RWPE2 (cell line): ENCODE measurements around the gene PAXIP1.

Experiments
- ATAC-seq: fragments of 200-7000 bp; cut with Tn5 transposase; 3 replicates; pipeline ENCODE4 v1.9.1; 2021; ENCODE audit warnings: low read depth
- DNase-seq: peaks from one replicate; pipeline ENCODE4 v3.0.0-alpha.2; 2020; ENCODE audit warnings: low spot score
- H3K27ac ChIP-seq: fragments of 450-650 bp; 2 replicates; pipeline ENCODE4 v1.5.1; 2017; ENCODE audit warnings: mild to moderate bottlenecking; ENCODE audit not compliant: poor library complexity, severe bottlenecking
- H3K27me3 ChIP-seq: fragments of 250-450 bp; sonication (Bioruptor Pico); 2 replicates; pipeline ENCODE4 v1.5.1; 2021; ENCODE audit warnings: mild to moderate bottlenecking, moderate library complexity; ENCODE audit not compliant: insufficient read depth, poor library complexity, severe bottlenecking
- H3K36me3 ChIP-seq: fragments of 250-450 bp; sonication (Bioruptor Pico); 2 replicates; pipeline ENCODE4 v1.5.1; 2020; ENCODE audit warnings: low read depth, mild to moderate bottlenecking, moderate library complexity
- H3K4me1 ChIP-seq: fragments of 250-450 bp; sonication (Bioruptor Pico); 2 replicates; pipeline ENCODE4 v1.5.1; 2021; ENCODE audit warnings: mild to moderate bottlenecking, moderate library complexity; ENCODE audit not compliant: insufficient read depth, poor library complexity, severe bottlenecking
- H3K4me3 ChIP-seq: fragments of 250-450 bp; sonication (Bioruptor Pico); 2 replicates; pipeline ENCODE4 v1.5.1; 2021; ENCODE audit warnings: mild to moderate bottlenecking, moderate library complexity; ENCODE audit not compliant: severe bottlenecking
- H3K9me3 ChIP-seq: fragments of 250-450 bp; sonication (Bioruptor Pico); 2 replicates; pipeline ENCODE4 v1.5.1; 2021; ENCODE audit warnings: mild to moderate bottlenecking, moderate library complexity; ENCODE audit not compliant: severe bottlenecking
- CTCF ChIP-seq: fragments of 450-650 bp; IDR thresholded peaks from one replicate; pipeline ENCODE4 v1.5.1; 2017; ENCODE audit warnings: mild to moderate bottlenecking, moderate library complexity; ENCODE audit not compliant: poor library complexity, severe bottlenecking

The PAXIP1 gene

GRCh38 chr7:154907651-154908620 lies 95.0 kb downstream of the PAXIP1 start:
- DNase-seq = no peak
- no peak for TF ChIP-seq CTCF
- Histone ChIP-seq H3K36me3 (no peaks in the 10 kb centered on the region), H3K27me3 (no peaks in the 10 kb centered on the region), H3K4me1 (no peaks in the 10 kb centered on the region), H3K27ac (no peak overlapping the region), H3K4me3 (no peak overlapping the region), H3K9me3 (no peaks in the 10 kb centered on the region)
- no peak for ATAC-seq

GRCh38 chr7:154906736-154907355 lies 96.1 kb downstream of the PAXIP1 start:
- Histone ChIP-seq H3K27ac (no peak overlapping the region), H3K36me3 (no peaks in the 10 kb centered on the region), H3K9me3 (no peaks in the 10 kb centered on the region), H3K27me3 (no peaks in the 10 kb centered on the region), H3K4me1 (no peaks in the 10 kb centered on the region), H3K4me3 (no peak overlapping the region)
- no peak for TF ChIP-seq CTCF
- no peak for ATAC-seq
- DNase-seq = no peak

- DNase-seq = no peak
- no peak for TF ChIP-seq CTCF
- Histone ChIP-seq H3K36me3 (no peaks in the 10 kb centered on the region), H3K27me3 (no peaks in the 10 kb centered on the region), H3K4me1 (no peaks in the 10 kb centered on the region), H3K9me3 (no peaks in the 10 kb centered on the region), H3K27ac (no peak overlapping the region), H3K4me3 (no peak overlapping the region)
- no peak for ATAC-seq
Observed at GRCh38 chr7:154906201-154906600, 96.7 kb downstream of the PAXIP1 start.

GRCh38 chr7:154905615-154906014 lies 97.3 kb downstream of the PAXIP1 start:
- ATAC-seq = no peak
- no peaks in the 10 kb centered on the region for H3K27me3 ChIP-seq

More at GRCh38 chr7:154905615-154906014, 97.3 kb downstream of the PAXIP1 start:
- no peak overlapping the region for H3K27ac ChIP-seq
- no peak for DNase-seq
- no peak overlapping the region for H3K4me3 ChIP-seq
- no peaks in the 10 kb centered on the region for H3K9me3 ChIP-seq
- TF ChIP-seq CTCF = no peak
- no peaks in the 10 kb centered on the region for H3K4me1 ChIP-seq
- no peaks in the 10 kb centered on the region for H3K36me3 ChIP-seq
